ENCODE measurements around the gene RPS15A.

Gene RPS15A

DNA sequence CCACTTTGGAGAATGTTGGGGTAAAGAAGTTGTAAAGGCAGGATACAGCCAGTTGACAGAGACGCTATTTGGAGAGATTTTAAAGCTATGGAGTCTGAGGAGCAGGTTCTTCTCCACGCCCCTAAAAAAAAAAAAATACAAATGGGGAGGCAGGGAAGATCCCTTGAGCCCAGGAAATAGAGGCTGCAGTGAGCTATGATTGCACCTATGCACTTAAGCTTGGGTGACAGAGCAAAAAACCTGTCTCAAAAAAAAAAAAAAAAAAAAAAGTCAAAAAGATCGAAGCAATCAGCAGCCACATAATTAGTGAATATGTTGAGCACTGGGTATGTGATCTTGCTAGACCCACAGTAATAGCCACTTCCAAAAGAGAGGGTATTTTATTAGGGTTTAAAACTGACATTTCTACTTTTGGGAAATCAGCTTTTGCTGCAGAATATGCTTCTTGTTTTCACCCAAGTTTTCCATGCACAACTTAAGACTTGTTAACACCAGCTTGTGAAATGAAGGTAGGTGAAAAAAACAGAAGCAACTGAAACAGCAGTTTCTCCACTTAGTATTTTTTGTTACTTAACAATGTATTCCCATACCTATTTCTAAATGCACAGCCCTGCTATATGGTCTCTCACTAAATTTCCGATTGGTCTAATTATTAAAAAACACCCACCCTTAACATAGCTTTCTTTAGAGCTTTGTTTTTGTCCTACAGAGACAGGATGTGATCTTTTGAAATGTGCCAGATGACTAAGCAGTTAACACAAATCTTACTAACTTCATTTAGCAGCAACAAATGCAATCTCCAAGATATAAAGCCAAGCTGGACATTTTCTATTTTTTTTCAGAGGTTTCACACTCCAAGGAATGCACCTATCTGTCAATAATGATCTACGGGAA, 13.7 kb upstream of the RPS15A start:
- Mint-ChIP-seq H3K27me3 (no peaks in the 10 kb centered on the region), H3K4me3 (peak overlapping the region; percentile 95), H3K27ac (peak overlapping the region; percentile 91), H3K36me3 (ENCODE audit: low read depth) (peaks cover 84% of the 10 kb centered on the region), H3K4me1 (ENCODE audit: low read depth) (peaks cover 61% of the 10 kb centered on the region), H3K9me3 (no peaks in the 10 kb centered on the region)
- DNase-seq: no peak

DNA sequence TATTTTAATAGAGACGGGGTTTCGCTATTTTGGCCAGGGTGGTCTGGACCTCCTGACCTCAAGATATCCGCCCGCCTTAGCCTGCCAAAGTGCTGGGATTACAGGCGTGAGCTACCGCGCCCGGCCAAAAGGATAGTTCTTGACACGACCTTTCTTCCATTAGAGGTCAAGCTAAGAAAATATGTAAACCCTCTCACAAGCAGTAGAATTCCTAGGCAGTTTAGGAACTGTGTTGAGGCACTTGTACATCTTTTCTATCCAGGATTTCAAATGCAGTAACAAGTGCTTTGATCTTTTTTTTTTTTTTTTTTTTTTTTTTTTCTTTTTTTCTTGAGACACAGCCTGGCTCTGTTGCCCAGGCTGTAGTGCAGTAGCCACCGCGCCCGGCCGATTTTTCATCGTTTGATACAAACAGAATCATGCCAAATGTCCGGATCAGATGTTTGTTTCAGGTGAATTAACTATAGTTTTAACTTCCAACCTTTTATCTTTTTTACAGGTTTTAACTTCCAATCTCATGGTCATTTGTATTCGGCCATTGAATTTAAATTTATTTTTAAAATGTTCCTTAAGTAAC, 12.7 kb upstream of the RPS15A start:
- peak overlapping the region; percentile 97 for H3K27ac Mint-ChIP-seq
- peak overlapping the region; percentile 95 for H3K4me3 Mint-ChIP-seq
- H3K27me3 Mint-ChIP-seq: no peaks in the 10 kb centered on the region
- no peak for DNase-seq
- H3K9me3 Mint-ChIP-seq: no peaks in the 10 kb centered on the region
- peaks cover 82% of the 10 kb centered on the region for H3K36me3 Mint-ChIP-seq (ENCODE audit: low read depth)
- peaks cover 68% of the 10 kb centered on the region for H3K4me1 Mint-ChIP-seq (ENCODE audit: low read depth)

- H3K27ac Mint-ChIP-seq: peak within 1 kb of the TSS; percentile 97
- peak within 1 kb of the TSS; percentile 95 for H3K4me3 Mint-ChIP-seq
- peak; percentile 98 for DNase-seq
- no peaks in the 10 kb centered on the region for H3K9me3 Mint-ChIP-seq
- peaks cover 82% of the 10 kb centered on the region for H3K36me3 Mint-ChIP-seq (ENCODE audit: low read depth)
- no peaks in the 10 kb centered on the region for H3K27me3 Mint-ChIP-seq
- H3K4me1 Mint-ChIP-seq (ENCODE audit: low read depth): peaks cover 69% of the 10 kb centered on the region
These were observed 11.2 kb upstream of the RPS15A start, which contains the start of gene ARL6IP1 for GRCh38 chr16:18801145-18801972. Gene ARL6IP1 (minus strand): TSS chr16:18801549. CDS start chr16:18801466, 83 bp downstream.

DNA sequence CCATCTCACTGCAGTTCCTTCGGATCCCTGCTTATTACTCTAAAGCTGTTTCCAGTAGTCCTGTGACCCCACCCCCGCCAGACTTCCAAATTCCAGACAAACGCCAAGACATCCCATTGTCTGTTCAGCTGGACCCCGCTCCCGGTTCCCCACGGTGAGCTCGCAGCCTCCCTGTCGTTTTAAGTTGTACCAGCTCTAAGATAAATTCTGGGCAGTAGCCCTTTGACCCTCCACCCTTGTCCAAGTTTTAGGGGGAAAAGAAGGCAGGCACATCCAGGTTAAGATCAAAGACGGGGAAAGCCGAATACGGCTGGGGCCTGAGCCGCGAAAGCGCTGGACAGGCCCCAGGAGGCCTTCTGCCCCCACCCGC, 10.6 kb upstream of the RPS15A start:
- Mint-ChIP-seq H3K4me3 (peak overlapping the region; percentile 95), H3K36me3 (ENCODE audit: low read depth) (peaks cover 82% of the 10 kb centered on the region), H3K27me3 (no peaks in the 10 kb centered on the region), H3K9me3 (no peaks in the 10 kb centered on the region), H3K27ac (peak overlapping the region; percentile 97), H3K4me1 (ENCODE audit: low read depth) (peaks cover 68% of the 10 kb centered on the region)
- no peak for DNase-seq

- no peaks in the 10 kb centered on the region for H3K9me3 Mint-ChIP-seq
- peaks cover 64% of the 10 kb centered on the region for H3K4me1 Mint-ChIP-seq (ENCODE audit: low read depth)
These were observed 10.2 kb upstream of the RPS15A start for GRCh38 chr16:18800293-18800692.

GRCh38 chr16:18799500-18799899, 9.4 kb upstream of the RPS15A start:
- Mint-ChIP-seq H3K4me3 (peak overlapping the region; percentile 95), H3K9me3 (no peaks in the 10 kb centered on the region), H3K27ac (peak overlapping the region; percentile 97), H3K27me3 (no peaks in the 10 kb centered on the region), H3K4me1 (ENCODE audit: low read depth) (peaks cover 56% of the 10 kb centered on the region), H3K36me3 (ENCODE audit: low read depth) (peaks cover 80% of the 10 kb centered on the region)
- DNase-seq: no peak

More at GRCh38 chr16:18800293-18800692, 10.2 kb upstream of the RPS15A start:
- Mint-ChIP-seq H3K27ac (peak overlapping the region; percentile 97), H3K27me3 (no peaks in the 10 kb centered on the region), H3K36me3 (ENCODE audit: low read depth) (peaks cover 83% of the 10 kb centered on the region), H3K4me3 (peak overlapping the region; percentile 95)
- no peak for DNase-seq

GRCh38 chr16:18797746-18798145, 7.6 kb upstream of the RPS15A start:
- Mint-ChIP-seq H3K27ac (peak overlapping the region; percentile 69), H3K36me3 (ENCODE audit: low read depth) (peaks cover 87% of the 10 kb centered on the region), H3K27me3 (no peaks in the 10 kb centered on the region), H3K9me3 (no peaks in the 10 kb centered on the region), H3K4me3 (no peak overlapping the region), H3K4me1 (ENCODE audit: low read depth) (peaks cover 44% of the 10 kb centered on the region)
- no peak for DNase-seq

GRCh38 chr16:18796377-18796776, 6.2 kb upstream of the RPS15A start:
- Mint-ChIP-seq H3K9me3 (no peaks in the 10 kb centered on the region), H3K36me3 (ENCODE audit: low read depth) (peaks cover 95% of the 10 kb centered on the region), H3K27ac (peak overlapping the region; percentile 57), H3K27me3 (no peaks in the 10 kb centered on the region), H3K4me1 (ENCODE audit: low read depth) (peaks cover 36% of the 10 kb centered on the region), H3K4me3 (no peak overlapping the region)
- DNase-seq: no peak

- no peaks in the 10 kb centered on the region for H3K9me3 Mint-ChIP-seq
- H3K36me3 Mint-ChIP-seq (ENCODE audit: low read depth): peaks cover 97% of the 10 kb centered on the region
- peak overlapping the region; percentile 35 for H3K27ac Mint-ChIP-seq
These were observed 2.8 kb upstream of the RPS15A start for GRCh38 chr16:18792836-18793433.

DNA sequence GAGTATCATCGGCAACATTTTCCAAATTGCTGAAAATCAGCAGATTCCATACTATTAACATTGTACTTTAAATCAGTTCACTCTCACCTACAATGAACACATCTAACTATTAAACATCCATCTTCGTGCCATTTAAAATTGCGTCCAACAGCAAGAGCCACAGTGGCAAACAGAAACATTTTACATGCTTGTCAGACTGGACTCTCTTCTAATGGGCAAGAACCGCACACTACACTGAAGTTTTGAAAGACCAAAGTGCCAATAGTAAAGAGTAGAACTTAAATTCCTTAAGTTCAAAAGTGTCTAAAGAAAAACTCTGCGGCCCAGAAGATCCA, 652 bp downstream of the RPS15A start:
- H3K4me1 Mint-ChIP-seq (ENCODE audit: low read depth): peaks cover 51% of the 10 kb centered on the region
- peak overlapping the region; percentile 97 for H3K27ac Mint-ChIP-seq
- DNase-seq: no peak
- H3K9me3 Mint-ChIP-seq: no peaks in the 10 kb centered on the region
- H3K36me3 Mint-ChIP-seq (ENCODE audit: low read depth): peaks cover 100% of the 10 kb centered on the region
- H3K27me3 Mint-ChIP-seq: no peaks in the 10 kb centered on the region
- H3K4me3 Mint-ChIP-seq: peak overlapping the region; percentile 94

More at GRCh38 chr16:18792836-18793433, 2.8 kb upstream of the RPS15A start:
- Mint-ChIP-seq H3K27me3 (no peaks in the 10 kb centered on the region), H3K4me3 (no peak overlapping the region), H3K4me1 (ENCODE audit: low read depth) (peaks cover 26% of the 10 kb centered on the region)
- no peak for DNase-seq

- peak overlapping the region; percentile 97 for H3K27ac Mint-ChIP-seq
- H3K4me3 Mint-ChIP-seq: peak overlapping the region; percentile 94
- no peaks in the 10 kb centered on the region for H3K9me3 Mint-ChIP-seq
- H3K27me3 Mint-ChIP-seq: no peaks in the 10 kb centered on the region
- H3K4me1 Mint-ChIP-seq (ENCODE audit: low read depth): peaks cover 55% of the 10 kb centered on the region
- H3K36me3 Mint-ChIP-seq (ENCODE audit: low read depth): peaks cover 100% of the 10 kb centered on the region
- no peak for DNase-seq
These were observed 1.2 kb downstream of the RPS15A start for GRCh38 chr16:18788828-18789514.

DNA sequence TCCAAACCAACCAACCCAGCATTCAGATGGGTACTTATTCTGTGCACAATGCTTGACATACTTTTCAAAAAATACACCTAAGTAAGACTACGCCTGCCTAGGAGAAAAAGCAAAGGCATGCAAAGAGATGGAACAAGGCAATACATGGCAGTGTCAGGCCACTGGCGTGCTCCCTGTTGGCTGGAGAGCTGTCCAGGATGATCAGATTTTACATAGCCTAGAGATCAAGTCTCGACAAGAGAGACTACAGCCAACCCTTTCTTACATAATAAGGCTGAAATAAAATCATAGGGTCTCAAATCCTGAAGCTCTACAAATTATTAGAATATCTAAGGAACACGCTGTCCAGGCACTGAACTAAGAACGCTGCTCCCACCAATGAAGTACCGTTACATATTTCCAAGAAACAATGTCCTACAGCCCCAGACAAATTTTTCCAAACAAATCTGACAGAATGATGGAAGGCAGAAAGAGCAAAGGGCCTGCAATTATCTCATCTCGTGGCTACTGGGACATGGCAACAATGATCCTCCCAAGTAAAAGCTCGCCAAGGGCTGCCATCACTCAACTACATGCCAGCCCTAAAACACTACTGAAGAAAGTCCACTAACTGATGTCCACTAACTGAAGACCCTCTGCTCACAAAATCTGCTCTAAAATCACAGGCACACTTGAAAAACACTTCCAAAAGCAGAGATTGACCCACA, 5.1 kb downstream of the RPS15A start:
- peaks cover 56% of the 10 kb centered on the region for H3K4me1 Mint-ChIP-seq (ENCODE audit: low read depth)

More for the DNA sequence above, 5.1 kb downstream of the RPS15A start:
- Mint-ChIP-seq H3K27me3 (no peaks in the 10 kb centered on the region), H3K4me3 (peak overlapping the region; percentile 94), H3K27ac (peak overlapping the region; percentile 97), H3K9me3 (no peaks in the 10 kb centered on the region), H3K36me3 (ENCODE audit: low read depth) (peaks cover 87% of the 10 kb centered on the region)
- DNase-seq: no peak
